ENCODE data around the gene STAU1. TPM values are rescaled to one million over a fixed set of nuclear protein-coding genes. Genes with fewer than 3 reads are reported as not detected.
"Not testable (repeated sequence)": the region's sequence is repeated elsewhere in the genome, so short reads cannot be mapped to it uniquely, and the experiment has no call there.

Gene STAU1
- polyA plus RNA-seq, 3 donors = 17.3 to 34.2 (median 24.0) TPM

- Mint-ChIP-seq H3K9me3 (no peaks in the 10 kb centered on the region), H3K4me1 (peaks cover 4% of the 10 kb centered on the region), H3K4me3 (no peak overlapping the region), H3K27ac (no peak overlapping the region), H3K27me3 (ENCODE audit: low read depth in 3 of 3) (no peaks in the 10 kb centered on the region), H3K36me3 (peaks cover 25 to 61% of the 10 kb centered on the region in 2 donors)
- WGBS (ENCODE audit: insufficient coverage) = no CpG with 5 or more reads among the region's 2 CpGs
- TF ChIP-seq CTCF (IDR thresholded peaks at IDR 0.05) = no peak
- no peak overlapping the region for H3K4me3 ChIP-seq (replicated peaks in 1 of 3; ENCODE audit: low read depth in 2 of 3, low read length in 3 of 3)
- no peak overlapping the region for H3K27ac ChIP-seq (ENCODE audit: low read depth in 1 of 2, low read length in 2 of 2)
- H4K20me1 ChIP-seq (ENCODE audit: insufficient read depth, low read length) = peaks cover 97% of the 10 kb centered on the region
- intact Hi-C loops (cut with micrococcal nuclease) = no loop called here
- H3K4me1 ChIP-seq (ENCODE audit: control insufficient read depth in 1 of 2, insufficient read depth in 2 of 2, low read length in 2 of 2) = no peaks in the 10 kb centered on the region
- peaks cover 96% of the 10 kb centered on the region for H3K79me2 ChIP-seq (ENCODE audit: insufficient read depth, low read length)
- no peaks in the 10 kb centered on the region for H3K9me3 ChIP-seq (replicated peaks in 1 of 2; ENCODE audit: control insufficient read depth in 1 of 2, insufficient read depth in 1 of 2, low read length in 2 of 2)
- no peak for DNase-seq
- no peaks in the 10 kb centered on the region for H3K27me3 ChIP-seq (ENCODE audit: control insufficient read depth in 2 of 2, insufficient read depth in 2 of 2, low read length in 2 of 2)
- no peak overlapping the region for H3K9ac ChIP-seq (ENCODE audit: insufficient read depth, low read length, poor library complexity, severe bottlenecking)
- no peak overlapping the region for H3K4me2 ChIP-seq (replicated peaks; ENCODE audit: extremely low read depth, low read length, poor library complexity, severe bottlenecking)
- peaks cover 18 to 69% of the 10 kb centered on the region in 2 donors for H3K36me3 ChIP-seq (replicated peaks in 1 of 2; ENCODE audit: control insufficient read depth in 1 of 2, insufficient read depth in 2 of 2, low read length in 2 of 2)
- no peak overlapping the region for H2AFZ ChIP-seq (ENCODE audit: insufficient read depth, low read depth, low read length, poor library complexity, severe bottlenecking)
Observed at GRCh38 chr20:49170714-49171113, 17.4 kb downstream of the STAU1 start.

GRCh38 chr20:49169547-49169946 lies 18.6 kb downstream of the STAU1 start:
- WGBS (ENCODE audit: insufficient coverage) = no CpG with 5 or more reads among the region's 2 CpGs
- TF ChIP-seq CTCF (IDR thresholded peaks at IDR 0.05) = no peak
- Mint-ChIP-seq H3K4me3 (no peak overlapping the region), H3K9me3 (no peaks in the 10 kb centered on the region), H3K27ac (no peak overlapping the region), H3K36me3 (peaks cover 27 to 64% of the 10 kb centered on the region in 2 donors), H3K27me3 (ENCODE audit: low read depth in 3 of 3) (no peaks in the 10 kb centered on the region), H3K4me1 (peaks cover 4% of the 10 kb centered on the region)
- peaks cover 23 to 73% of the 10 kb centered on the region in 2 donors for H3K36me3 ChIP-seq (replicated peaks in 1 of 2; ENCODE audit: control insufficient read depth in 1 of 2, insufficient read depth in 2 of 2, low read length in 2 of 2)
- no peaks in the 10 kb centered on the region for H3K9me3 ChIP-seq (replicated peaks in 1 of 2; ENCODE audit: control insufficient read depth in 1 of 2, insufficient read depth in 1 of 2, low read length in 2 of 2)
- H3K4me3 ChIP-seq (replicated peaks in 1 of 3; ENCODE audit: low read depth in 2 of 3, low read length in 3 of 3) = no peak overlapping the region
- DNase-seq = no peak
- H3K4me2 ChIP-seq (replicated peaks; ENCODE audit: extremely low read depth, low read length, poor library complexity, severe bottlenecking) = no peak overlapping the region
- H3K27me3 ChIP-seq (ENCODE audit: control insufficient read depth in 2 of 2, insufficient read depth in 2 of 2, low read length in 2 of 2) = no peaks in the 10 kb centered on the region
- H3K4me1 ChIP-seq (ENCODE audit: control insufficient read depth in 1 of 2, insufficient read depth in 2 of 2, low read length in 2 of 2) = no peaks in the 10 kb centered on the region
- intact Hi-C loops (cut with micrococcal nuclease) = no loop called here
- peaks cover 95% of the 10 kb centered on the region for H4K20me1 ChIP-seq (ENCODE audit: insufficient read depth, low read length)
- no peak overlapping the region for H2AFZ ChIP-seq (ENCODE audit: insufficient read depth, low read depth, low read length, poor library complexity, severe bottlenecking)
- H3K9ac ChIP-seq (ENCODE audit: insufficient read depth, low read length, poor library complexity, severe bottlenecking) = no peak overlapping the region
- no peak overlapping the region for H3K27ac ChIP-seq (ENCODE audit: low read depth in 1 of 2, low read length in 2 of 2)
- peaks cover 96% of the 10 kb centered on the region for H3K79me2 ChIP-seq (ENCODE audit: insufficient read depth, low read length)

GRCh38 chr20:49168864-49169263 lies 19.3 kb downstream of the STAU1 start:
- H3K4me1 Mint-ChIP-seq; H3K9ac ChIP-seq (ENCODE audit: insufficient read depth, low read length, poor library complexity, severe bottlenecking); H3K9me3 ChIP-seq (replicated peaks in 1 of 2; ENCODE audit: control insufficient read depth in 1 of 2, insufficient read depth in 1 of 2, low read length in 2 of 2); H2AFZ ChIP-seq (ENCODE audit: insufficient read depth, low read depth, low read length, poor library complexity, severe bottlenecking); DNase-seq; H3K27me3 Mint-ChIP-seq (ENCODE audit: low read depth in 3 of 3); H3K4me3 Mint-ChIP-seq; H3K4me3 ChIP-seq (replicated peaks in 1 of 3; ENCODE audit: low read depth in 2 of 3, low read length in 3 of 3); H3K9me3 Mint-ChIP-seq; H3K27me3 ChIP-seq (ENCODE audit: control insufficient read depth in 2 of 2, insufficient read depth in 2 of 2, low read length in 2 of 2); intact Hi-C loops (cut with micrococcal nuclease); H3K27ac ChIP-seq (ENCODE audit: low read depth in 1 of 2, low read length in 2 of 2); H3K4me2 ChIP-seq (replicated peaks; ENCODE audit: extremely low read depth, low read length, poor library complexity, severe bottlenecking); H3K4me1 ChIP-seq (ENCODE audit: control insufficient read depth in 1 of 2, insufficient read depth in 2 of 2, low read length in 2 of 2): not testable (repeated sequence)
- Histone ChIP-seq H3K36me3 (replicated peaks in 1 of 2; ENCODE audit: control insufficient read depth in 1 of 2, insufficient read depth in 2 of 2, low read length in 2 of 2) (peaks cover 19 to 78% of the 10 kb centered on the region in 2 donors), H4K20me1 (ENCODE audit: insufficient read depth, low read length) (peaks cover 95% of the 10 kb centered on the region), H3K79me2 (ENCODE audit: insufficient read depth, low read length) (peaks cover 96% of the 10 kb centered on the region)
- Mint-ChIP-seq H3K36me3 (peaks cover 25 to 64% of the 10 kb centered on the region in 2 donors), H3K27ac (peak overlapping the region in 1 of 7 donors; percentile 59)
- WGBS (ENCODE audit: insufficient coverage) = 95% methylated on average over 6 of the region's 10 CpGs

Data from CD14-positive monocyte (primary cell).